ENCODE data around the gene TMEM232. TPM values are rescaled to one million over a fixed set of nuclear protein-coding genes. Genes with fewer than 3 reads are reported as not detected.

The TMEM232 gene
- total RNA-seq, 4 donors from 2014 or later: 1.9 to 3.6 (median 2.5) TPM

DNA sequence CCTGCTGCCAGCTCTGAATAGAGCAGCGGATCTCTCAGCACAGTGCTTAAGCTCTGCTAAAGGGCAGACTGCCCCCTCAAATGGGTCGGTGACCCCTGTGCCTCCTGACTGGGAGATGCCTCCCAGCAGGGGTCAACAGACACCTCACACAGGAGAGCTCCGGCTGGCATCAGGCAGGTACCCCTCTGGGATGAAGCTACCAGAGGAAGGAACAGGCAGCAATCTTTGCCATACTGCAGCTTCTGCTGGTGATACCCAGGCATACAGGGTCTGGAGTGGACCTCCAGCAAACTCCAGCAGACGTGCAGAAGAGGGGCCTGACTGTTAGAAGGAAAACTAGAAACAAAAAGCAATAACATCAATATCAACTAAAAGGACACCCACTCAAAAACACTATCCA, 131.6 kb downstream of the TMEM232 start:
- TF ChIP-seq, protein P1, sequence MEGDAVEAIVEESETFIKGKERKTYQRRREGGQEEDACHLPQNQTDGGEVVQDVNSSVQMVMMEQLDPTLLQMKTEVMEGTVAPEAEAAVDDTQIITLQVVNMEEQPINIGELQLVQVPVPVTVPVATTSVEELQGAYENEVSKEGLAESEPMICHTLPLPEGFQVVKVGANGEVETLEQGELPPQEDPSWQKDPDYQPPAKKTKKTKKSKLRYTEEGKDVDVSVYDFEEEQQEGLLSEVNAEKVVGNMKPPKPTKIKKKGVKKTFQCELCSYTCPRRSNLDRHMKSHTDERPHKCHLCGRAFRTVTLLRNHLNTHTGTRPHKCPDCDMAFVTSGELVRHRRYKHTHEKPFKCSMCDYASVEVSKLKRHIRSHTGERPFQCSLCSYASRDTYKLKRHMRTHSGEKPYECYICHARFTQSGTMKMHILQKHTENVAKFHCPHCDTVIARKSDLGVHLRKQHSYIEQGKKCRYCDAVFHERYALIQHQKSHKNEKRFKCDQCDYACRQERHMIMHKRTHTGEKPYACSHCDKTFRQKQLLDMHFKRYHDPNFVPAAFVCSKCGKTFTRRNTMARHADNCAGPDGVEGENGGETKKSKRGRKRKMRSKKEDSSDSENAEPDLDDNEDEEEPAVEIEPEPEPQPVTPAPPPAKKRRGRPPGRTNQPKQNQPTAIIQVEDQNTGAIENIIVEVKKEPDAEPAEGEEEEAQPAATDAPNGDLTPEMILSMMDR (IDR thresholded peaks at IDR 0.05): no peak
- ATAC-seq (ENCODE audit: low FRiP score) (no peak), DNase-seq (ENCODE audit: low spot score) (no peak)

DNA sequence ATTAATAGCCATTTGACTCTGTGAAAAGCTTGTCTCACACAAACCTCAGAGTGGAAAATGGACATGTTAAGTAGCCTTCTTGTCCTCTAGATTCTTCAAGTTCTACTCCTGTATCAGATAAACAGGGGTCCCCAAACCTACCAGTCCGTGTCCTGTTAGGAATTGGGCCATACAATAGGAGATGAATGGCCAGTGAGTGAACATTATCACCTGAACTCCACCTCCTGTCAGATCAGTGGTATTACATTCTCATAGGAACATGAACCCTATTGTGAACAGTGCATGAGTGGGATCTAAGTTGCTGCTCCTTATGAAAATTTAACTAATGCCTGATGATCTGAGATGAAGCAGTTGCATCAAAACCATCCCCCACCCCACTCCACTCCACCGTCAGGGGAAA, 136.3 kb downstream of the TMEM232 start:
- TF ChIP-seq, protein P1 (IDR thresholded peaks at IDR 0.05): no peak
- no peak for ATAC-seq (ENCODE audit: low FRiP score)
- DNase-seq (ENCODE audit: low spot score): no peak

DNA sequence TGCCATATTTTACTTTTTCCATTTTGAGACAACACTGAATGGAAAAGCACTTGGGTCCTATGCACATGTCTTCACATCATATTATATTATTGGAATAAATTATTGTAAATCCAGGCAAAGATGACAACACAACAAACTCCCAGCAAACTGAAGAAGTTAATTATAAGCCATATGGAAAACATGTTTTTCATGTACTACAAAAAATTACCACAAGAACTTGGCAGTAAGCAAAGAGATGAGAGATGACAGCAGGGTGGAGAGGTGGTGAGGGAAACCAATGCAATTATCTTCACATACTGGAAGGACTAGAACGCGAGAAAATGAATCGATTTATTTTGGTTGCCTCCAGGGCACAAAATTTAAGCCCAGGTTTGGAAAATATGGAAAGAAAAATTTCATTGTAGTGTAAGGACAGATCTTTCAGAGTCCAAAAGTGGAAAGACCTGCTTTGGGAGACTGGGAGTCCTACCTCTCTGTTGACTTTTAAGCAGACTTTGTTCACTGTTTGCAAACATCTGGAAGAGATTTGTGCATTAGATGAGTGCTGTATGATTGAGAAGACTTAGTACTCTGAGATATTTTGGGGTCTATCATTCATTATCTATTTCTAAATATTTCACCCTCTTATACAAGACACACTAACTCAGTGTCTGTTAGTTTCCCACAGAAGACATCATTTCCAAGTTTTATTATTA, 138.0 kb downstream of the TMEM232 start:
- DNase-seq (ENCODE audit: low spot score): no peak
- no peak for ATAC-seq (ENCODE audit: low FRiP score)
- TF ChIP-seq, protein P1 (IDR thresholded peaks at IDR 0.05): no peak

DNA sequence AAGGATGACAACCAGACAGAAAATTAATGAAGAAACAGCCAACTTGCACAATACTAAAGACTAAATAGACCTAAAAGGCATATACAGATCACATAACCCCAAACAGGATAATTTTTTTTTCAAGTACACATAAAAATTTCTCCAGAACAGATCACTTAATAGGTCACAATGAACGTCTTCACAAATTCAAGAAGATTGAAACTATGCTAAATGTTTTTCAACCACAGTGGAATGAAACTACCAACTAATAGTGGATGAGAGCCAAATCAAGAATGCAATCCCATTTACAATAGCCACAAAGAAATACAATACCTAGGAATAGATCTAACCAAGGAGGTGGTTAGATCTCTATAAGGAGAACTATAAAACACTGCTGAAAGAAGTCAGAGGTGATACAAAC, 145.8 kb downstream of the TMEM232 start:
- ATAC-seq (ENCODE audit: low FRiP score): no peak
- TF ChIP-seq, protein P1 (IDR thresholded peaks at IDR 0.05): no peak
- no peak for DNase-seq (ENCODE audit: low spot score)

- TF ChIP-seq, protein P1 (IDR thresholded peaks at IDR 0.05): no peak
Observed at GRCh38 chr5:110572729-110573128, 153.7 kb downstream of the TMEM232 start.

DNA sequence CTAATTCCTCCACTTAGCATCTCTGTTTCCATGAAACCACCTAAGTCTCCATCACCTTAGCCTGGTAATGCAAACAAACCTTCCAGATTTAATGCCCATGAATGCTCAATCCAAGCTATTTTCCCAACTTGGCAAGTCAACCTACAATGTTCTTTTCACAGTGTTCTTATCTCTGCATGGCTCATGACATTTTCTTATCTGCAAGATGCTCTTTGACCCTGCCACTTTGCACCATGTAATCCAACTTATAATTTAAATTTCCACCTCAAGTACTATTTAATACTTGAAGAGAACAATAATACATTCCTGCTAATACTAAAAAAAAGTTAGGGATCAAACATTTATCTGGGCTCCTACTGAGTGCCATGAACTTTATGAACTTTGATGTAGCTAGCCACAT, 164.3 kb downstream of the TMEM232 start:
- DNase-seq (ENCODE audit: low spot score) (no peak), ATAC-seq (ENCODE audit: low FRiP score) (no peak)
- TF ChIP-seq, protein P1 (IDR thresholded peaks at IDR 0.05): no peak

More at GRCh38 chr5:110572729-110573128, 153.7 kb downstream of the TMEM232 start:
- DNase-seq (ENCODE audit: low spot score) (no peak), ATAC-seq (ENCODE audit: low FRiP score) (no peak)

- no peak for ATAC-seq (ENCODE audit: low FRiP score)
- no peak for DNase-seq (ENCODE audit: low spot score)
- TF ChIP-seq, protein P1 (IDR thresholded peaks at IDR 0.05): no peak
Observed at GRCh38 chr5:110561510-110561909, 165.0 kb downstream of the TMEM232 start.
